WERI-Rb-1 (cell line): ENCODE data around the gene ASAP3.

Experiments
- DNase-seq: peaks from one replicate; pipeline ENCODE4 v3.0.0-alpha.2; 2020
- H3K27ac ChIP-seq: fragments of 250-450 bp; sonication (Bioruptor Pico); 2 replicates; pipeline ENCODE4 v1.5.1; 2020; ENCODE audit warnings: mild to moderate bottlenecking, moderate library complexity
- H3K27me3 ChIP-seq: fragments of 250-450 bp; sonication (Bioruptor Pico); 2 replicates; pipeline ENCODE4 v1.5.1; 2021; ENCODE audit warnings: mild to moderate bottlenecking, low read depth, moderate library complexity; ENCODE audit not compliant: insufficient read depth, severe bottlenecking
- H3K36me3 ChIP-seq: fragments of 250-450 bp; sonication (Bioruptor Pico); 2 replicates; pipeline ENCODE4 v1.5.1; 2020; ENCODE audit warnings: mild to moderate bottlenecking, moderate library complexity
- H3K4me3 ChIP-seq: 2 replicates; pipeline ENCODE4 v1.5.1; 2011; ENCODE audit warnings: low read depth, mild to moderate bottlenecking, control low read depth, low read length
- H3K9me3 ChIP-seq: fragments of 250-450 bp; sonication (Bioruptor Pico); 2 replicates; pipeline ENCODE4 v1.5.1; 2021; ENCODE audit warnings: mild to moderate bottlenecking, moderate library complexity; ENCODE audit not compliant: severe bottlenecking
- TF ChIP-seq, protein P1 (sequence below): IDR thresholded peaks from 2 replicates; pipeline ENCODE4 v1.5.1; 2011; ENCODE audit warnings: low read depth, mild to moderate bottlenecking, control low read depth, inconsistent platforms, low read length

Gene ASAP3

GRCh38 chr1:23529146-23530086 is 45.4 kb upstream of the ASAP3 start:
- H3K9me3 ChIP-seq, result no peaks in the 10 kb centered on the region
- peak overlapping the region; percentile 83 for H3K4me3 ChIP-seq
- TF ChIP-seq, protein P1, sequence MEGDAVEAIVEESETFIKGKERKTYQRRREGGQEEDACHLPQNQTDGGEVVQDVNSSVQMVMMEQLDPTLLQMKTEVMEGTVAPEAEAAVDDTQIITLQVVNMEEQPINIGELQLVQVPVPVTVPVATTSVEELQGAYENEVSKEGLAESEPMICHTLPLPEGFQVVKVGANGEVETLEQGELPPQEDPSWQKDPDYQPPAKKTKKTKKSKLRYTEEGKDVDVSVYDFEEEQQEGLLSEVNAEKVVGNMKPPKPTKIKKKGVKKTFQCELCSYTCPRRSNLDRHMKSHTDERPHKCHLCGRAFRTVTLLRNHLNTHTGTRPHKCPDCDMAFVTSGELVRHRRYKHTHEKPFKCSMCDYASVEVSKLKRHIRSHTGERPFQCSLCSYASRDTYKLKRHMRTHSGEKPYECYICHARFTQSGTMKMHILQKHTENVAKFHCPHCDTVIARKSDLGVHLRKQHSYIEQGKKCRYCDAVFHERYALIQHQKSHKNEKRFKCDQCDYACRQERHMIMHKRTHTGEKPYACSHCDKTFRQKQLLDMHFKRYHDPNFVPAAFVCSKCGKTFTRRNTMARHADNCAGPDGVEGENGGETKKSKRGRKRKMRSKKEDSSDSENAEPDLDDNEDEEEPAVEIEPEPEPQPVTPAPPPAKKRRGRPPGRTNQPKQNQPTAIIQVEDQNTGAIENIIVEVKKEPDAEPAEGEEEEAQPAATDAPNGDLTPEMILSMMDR, result no peak
- DNase-seq, result no peak
- H3K36me3 ChIP-seq, result peaks cover 4% of the 10 kb centered on the region
- peak overlapping the region; percentile 96 for H3K27ac ChIP-seq
- no peaks in the 10 kb centered on the region for H3K27me3 ChIP-seq

DNA sequence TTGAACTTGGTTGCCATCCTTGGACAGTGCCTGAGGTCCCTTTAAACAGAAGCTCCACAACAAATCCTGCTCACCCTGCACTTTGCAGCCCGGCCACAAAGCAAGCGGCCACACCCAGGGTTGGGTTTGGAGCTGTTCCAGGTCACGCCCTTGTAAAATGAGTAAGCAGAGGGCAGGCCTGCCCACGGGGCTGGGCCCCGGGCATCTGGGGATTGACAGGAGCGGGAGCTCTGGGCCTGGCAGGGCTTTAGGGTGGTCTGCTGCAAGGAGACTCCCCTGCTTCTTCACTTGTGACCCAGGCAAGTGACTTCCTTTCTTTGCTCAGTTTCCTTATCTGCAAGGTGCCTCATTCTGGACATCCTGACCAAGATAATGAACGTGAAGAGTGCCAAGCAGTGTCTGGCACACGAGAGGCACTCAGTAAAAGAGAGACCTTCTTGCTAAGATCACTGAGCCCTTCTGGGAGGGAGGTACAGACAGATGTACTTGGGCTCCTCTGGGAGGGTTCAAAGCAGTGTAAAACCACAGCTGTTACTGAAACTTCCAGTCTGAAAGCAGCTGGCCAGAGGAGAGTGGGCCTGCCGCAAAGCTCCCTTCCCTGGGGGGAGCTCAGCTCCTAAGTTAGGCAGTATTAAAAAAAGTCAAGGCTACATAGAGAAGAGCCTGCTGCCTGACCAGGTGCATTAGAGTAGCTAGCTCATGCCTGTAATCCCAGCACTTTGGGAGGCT is 44.4 kb upstream of the ASAP3 start:
- DNase-seq, result no peak
- Histone ChIP-seq H3K4me3 (no peak overlapping the region), H3K27me3 (no peaks in the 10 kb centered on the region), H3K36me3 (peaks cover 14% of the 10 kb centered on the region), H3K27ac (no peak overlapping the region), H3K9me3 (no peaks in the 10 kb centered on the region)
- TF ChIP-seq, protein P1, result no peak

- DNase-seq, result no peak
- peaks cover 20% of the 10 kb centered on the region for H3K36me3 ChIP-seq
- TF ChIP-seq, protein P1, result no peak
- H3K4me3 ChIP-seq, result no peak overlapping the region
- no peaks in the 10 kb centered on the region for H3K9me3 ChIP-seq
- H3K27ac ChIP-seq, result no peak overlapping the region
- no peaks in the 10 kb centered on the region for H3K27me3 ChIP-seq
These were observed 43.9 kb upstream of the ASAP3 start for GRCh38 chr1:23527900-23528249.

DNA sequence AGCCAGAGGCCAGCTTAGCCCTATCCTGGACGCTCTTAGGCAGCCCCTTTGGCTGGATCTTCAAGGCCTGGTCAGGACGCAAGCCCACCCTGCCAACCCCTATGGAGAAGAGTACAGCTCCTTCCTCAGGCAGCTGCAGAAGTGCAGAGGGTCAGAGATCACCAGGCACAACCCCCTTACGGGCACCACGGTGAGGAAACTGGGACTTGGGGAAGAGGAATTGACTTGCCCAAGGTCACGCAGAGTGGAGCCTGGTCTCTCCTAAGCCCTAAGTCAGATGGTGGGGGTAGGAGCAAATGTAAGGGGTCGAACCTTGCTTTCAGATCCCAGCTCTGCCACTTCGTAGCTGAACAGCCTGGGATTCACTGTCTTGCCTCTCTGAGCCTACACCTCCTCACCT is 43.4 kb upstream of the ASAP3 start:
- no peak for DNase-seq
- no peaks in the 10 kb centered on the region for H3K27me3 ChIP-seq
- TF ChIP-seq, protein P1, result no peak
- H3K27ac ChIP-seq, result no peak overlapping the region
- peaks cover 25% of the 10 kb centered on the region for H3K36me3 ChIP-seq
- no peaks in the 10 kb centered on the region for H3K9me3 ChIP-seq
- no peak overlapping the region for H3K4me3 ChIP-seq

DNA sequence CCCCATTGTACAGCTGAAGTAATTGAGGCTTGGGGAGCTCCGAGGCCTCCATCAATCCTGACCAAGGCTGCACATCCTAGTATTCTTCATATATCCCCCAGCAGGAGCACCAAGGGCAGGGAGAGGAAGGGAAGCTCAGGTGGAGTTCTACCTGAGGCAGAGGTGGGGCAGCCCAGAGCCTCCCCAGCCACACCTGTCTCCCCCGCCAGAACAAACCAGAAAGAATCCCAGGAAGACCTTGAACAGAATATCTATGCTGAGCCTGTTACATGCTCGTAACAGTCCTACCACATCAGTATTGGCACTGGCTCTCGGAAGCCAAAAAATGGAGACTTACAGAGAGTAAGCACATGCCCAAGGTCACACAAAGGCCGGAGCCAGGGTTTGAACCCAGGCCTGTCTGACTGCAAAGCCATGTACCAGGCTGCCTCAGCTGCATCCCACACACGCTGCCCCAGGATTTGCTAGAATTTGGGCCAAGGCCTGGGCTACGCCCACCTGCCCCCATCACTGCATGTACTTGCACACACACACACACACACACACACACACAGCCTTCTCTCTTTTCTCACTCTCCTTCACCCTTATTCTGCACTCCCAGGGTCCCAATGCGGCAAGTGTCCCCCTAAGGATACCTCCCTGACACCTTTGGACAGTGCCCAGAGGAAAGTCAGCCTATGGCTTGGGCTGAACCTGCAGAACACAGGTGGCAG is 42.5 kb upstream of the ASAP3 start:
- H3K4me3 ChIP-seq, result no peak overlapping the region
- H3K36me3 ChIP-seq, result peaks cover 33% of the 10 kb centered on the region

More for the DNA sequence above, 42.5 kb upstream of the ASAP3 start:
- Histone ChIP-seq H3K27ac (no peak overlapping the region), H3K9me3 (no peaks in the 10 kb centered on the region), H3K27me3 (no peaks in the 10 kb centered on the region)
- TF ChIP-seq, protein P1, result no peak
- DNase-seq, result no peak
